ENCODE results near the gene RAB6B.

The RAB6B gene

GRCh38 chr3:133893683-133894352 is 1.9 kb downstream of the RAB6B start:
- DNase-seq: no peak

GRCh38 chr3:133892541-133893231 is 3.0 kb downstream of the RAB6B start:
- no peak for DNase-seq

GRCh38 chr3:133891662-133892378 is 3.9 kb downstream of the RAB6B start:
- DNase-seq: no peak

GRCh38 chr3:133890972-133891644 is 4.6 kb downstream of the RAB6B start:
- no peak for DNase-seq

- DNase-seq: no peak
Measured at GRCh38 chr3:133890037-133890436, 5.6 kb downstream of the RAB6B start.

- no peak for DNase-seq
Measured at GRCh38 chr3:133888726-133889340, 6.8 kb downstream of the RAB6B start.

GRCh38 chr3:133887803-133888703 is 7.6 kb downstream of the RAB6B start:
- no peak for DNase-seq

GRCh38 chr3:133887074-133887802 is 8.4 kb downstream of the RAB6B start:
- no peak for DNase-seq

GRCh38 chr3:133886031-133886722 is 9.5 kb downstream of the RAB6B start:
- no peak for DNase-seq

GRCh38 chr3:133884887-133885711 is 10.6 kb downstream of the RAB6B start:
- no peak for DNase-seq

- no peak for DNase-seq
Measured at GRCh38 chr3:133884054-133884886, 11.4 kb downstream of the RAB6B start.

GRCh38 chr3:133883641-133884040 is 12.0 kb downstream of the RAB6B start:
- no peak for DNase-seq

- DNase-seq: no peak
Measured at GRCh38 chr3:133882986-133883586, 12.6 kb downstream of the RAB6B start.

- DNase-seq: no peak
Measured at GRCh38 chr3:133881939-133882825, 13.5 kb downstream of the RAB6B start.

- DNase-seq: no peak
Measured at GRCh38 chr3:133881492-133881891, 14.2 kb downstream of the RAB6B start.

- DNase-seq: no peak
Measured at GRCh38 chr3:133880886-133881455, 14.7 kb downstream of the RAB6B start.

GRCh38 chr3:133880287-133880686 is 15.4 kb downstream of the RAB6B start:
- DNase-seq: peak; percentile 8

Measured in RPMI8226 (cell line).